Prostate gland (tissue), 2 donors: ENCODE results near the gene PAX5.

Experiments used
- POLR2A ChIP-seq: fragments of 450-650 bp; IDR thresholded peaks from one replicate; pipeline ENCODE4 v1.6.1; 2016; ENCODE audit warnings: antibody characterized with exemption, mild to moderate bottlenecking
- TF ChIP-seq, protein P1 (sequence below), 4 experiments: fragments of 200-600 bp in 2 of 4; fragments of 450-650 bp in 2 of 4; sonication (generic) in 2 of 4; IDR thresholded peaks; 1 replicate in 3 of 4; 2 replicates in 1 of 4; pipeline ENCODE4 v1.5.1; 2016 to 2019; ENCODE audit warnings: antibody characterized with exemption in 4 of 4, mild to moderate bottlenecking in 2 of 4, moderate library complexity in 2 of 4

DNA sequence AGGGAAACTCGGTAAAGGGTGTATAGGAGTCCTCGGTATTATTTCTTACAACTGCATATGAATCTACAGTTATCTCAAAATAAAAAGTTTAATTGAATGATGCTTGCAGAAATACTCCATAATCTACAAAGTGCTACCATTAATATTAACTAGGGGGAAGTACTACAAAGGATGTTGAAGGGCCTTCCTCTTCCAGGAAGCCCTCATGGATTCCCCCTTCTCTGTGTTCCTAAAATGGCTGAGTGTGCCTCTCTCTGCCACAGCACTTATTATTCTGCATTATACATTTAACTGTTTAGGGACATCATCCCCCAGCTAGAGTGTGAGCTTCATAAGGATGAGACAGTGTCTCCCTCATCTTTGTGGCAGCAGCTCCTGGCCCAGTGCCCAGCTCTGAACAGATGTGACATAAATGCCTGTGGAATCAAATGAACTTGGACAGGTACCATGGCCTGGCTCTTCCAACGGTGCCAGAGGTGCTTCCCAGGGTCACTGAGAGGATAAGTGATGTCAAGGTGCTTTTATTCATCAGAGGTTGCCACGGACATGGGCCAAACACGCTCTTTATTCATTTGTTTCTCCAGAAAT lies 99.5 kb downstream of the PAX5 start:
- no peak for TF ChIP-seq POLR2A
- TF ChIP-seq, protein P1, sequence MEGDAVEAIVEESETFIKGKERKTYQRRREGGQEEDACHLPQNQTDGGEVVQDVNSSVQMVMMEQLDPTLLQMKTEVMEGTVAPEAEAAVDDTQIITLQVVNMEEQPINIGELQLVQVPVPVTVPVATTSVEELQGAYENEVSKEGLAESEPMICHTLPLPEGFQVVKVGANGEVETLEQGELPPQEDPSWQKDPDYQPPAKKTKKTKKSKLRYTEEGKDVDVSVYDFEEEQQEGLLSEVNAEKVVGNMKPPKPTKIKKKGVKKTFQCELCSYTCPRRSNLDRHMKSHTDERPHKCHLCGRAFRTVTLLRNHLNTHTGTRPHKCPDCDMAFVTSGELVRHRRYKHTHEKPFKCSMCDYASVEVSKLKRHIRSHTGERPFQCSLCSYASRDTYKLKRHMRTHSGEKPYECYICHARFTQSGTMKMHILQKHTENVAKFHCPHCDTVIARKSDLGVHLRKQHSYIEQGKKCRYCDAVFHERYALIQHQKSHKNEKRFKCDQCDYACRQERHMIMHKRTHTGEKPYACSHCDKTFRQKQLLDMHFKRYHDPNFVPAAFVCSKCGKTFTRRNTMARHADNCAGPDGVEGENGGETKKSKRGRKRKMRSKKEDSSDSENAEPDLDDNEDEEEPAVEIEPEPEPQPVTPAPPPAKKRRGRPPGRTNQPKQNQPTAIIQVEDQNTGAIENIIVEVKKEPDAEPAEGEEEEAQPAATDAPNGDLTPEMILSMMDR (IDR thresholded peaks at IDR 0.05): no peak
